ENCODE data around the gene BTG1. TPM values are rescaled to one million over a fixed set of nuclear protein-coding genes. Genes with fewer than 3 reads are reported as not detected.

Gene BTG1
- total and polyA plus RNA-seq, 2 experiments from 2014 or later = 61.2 to 219 TPM

DNA sequence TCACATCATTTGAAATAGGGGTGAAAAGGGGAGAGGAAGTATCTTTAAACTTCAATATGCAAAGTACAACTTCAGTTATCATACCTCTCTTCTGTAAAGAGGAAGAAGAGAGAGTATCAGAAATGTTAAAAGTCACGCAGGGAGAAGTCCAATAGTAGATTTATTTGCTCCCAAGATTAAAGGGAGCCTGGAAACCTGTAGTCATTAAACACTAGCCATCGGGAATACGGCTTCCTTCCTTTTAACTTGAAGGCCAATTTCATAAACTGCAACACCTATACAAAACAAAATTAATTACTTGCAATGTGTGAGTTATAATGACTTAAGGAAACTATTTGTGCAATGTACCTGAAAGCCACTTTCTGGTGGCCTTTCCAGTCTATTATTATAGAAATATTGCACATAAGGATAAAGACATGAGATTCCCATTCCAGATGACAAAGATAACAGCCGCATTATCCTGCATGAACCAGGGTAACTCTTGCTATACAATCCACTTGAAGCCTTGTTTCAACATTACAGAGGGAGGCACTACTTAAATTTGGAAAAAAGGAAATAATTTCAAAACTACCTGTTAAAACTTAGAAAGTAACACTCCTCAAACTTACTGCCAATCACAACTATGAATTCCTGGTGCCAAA, 4.6 kb downstream of the BTG1 start:
- DNase-seq (ENCODE audit: low read depth in 1 of 2, low spot score in 1 of 2) = no peak
- Histone ChIP-seq H3K9me3 (ENCODE audit: low read depth) (no peaks in the 10 kb centered on the region), H3K36me3 (peaks cover 17% of the 10 kb centered on the region), H3K27ac (peak overlapping the region; percentile 99), H3K4me3 (peak overlapping the region; percentile 99), H3K4me1 (ENCODE audit: low read depth) (peaks cover 28% of the 10 kb centered on the region), H3K27me3 (no peaks in the 10 kb centered on the region)
- TF ChIP-seq, protein P1, sequence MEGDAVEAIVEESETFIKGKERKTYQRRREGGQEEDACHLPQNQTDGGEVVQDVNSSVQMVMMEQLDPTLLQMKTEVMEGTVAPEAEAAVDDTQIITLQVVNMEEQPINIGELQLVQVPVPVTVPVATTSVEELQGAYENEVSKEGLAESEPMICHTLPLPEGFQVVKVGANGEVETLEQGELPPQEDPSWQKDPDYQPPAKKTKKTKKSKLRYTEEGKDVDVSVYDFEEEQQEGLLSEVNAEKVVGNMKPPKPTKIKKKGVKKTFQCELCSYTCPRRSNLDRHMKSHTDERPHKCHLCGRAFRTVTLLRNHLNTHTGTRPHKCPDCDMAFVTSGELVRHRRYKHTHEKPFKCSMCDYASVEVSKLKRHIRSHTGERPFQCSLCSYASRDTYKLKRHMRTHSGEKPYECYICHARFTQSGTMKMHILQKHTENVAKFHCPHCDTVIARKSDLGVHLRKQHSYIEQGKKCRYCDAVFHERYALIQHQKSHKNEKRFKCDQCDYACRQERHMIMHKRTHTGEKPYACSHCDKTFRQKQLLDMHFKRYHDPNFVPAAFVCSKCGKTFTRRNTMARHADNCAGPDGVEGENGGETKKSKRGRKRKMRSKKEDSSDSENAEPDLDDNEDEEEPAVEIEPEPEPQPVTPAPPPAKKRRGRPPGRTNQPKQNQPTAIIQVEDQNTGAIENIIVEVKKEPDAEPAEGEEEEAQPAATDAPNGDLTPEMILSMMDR (IDR thresholded peaks at IDR 0.05; ENCODE audit: low read depth, low read length) = no peak

- Histone ChIP-seq H3K27ac (peak overlapping the region; percentile 99), H3K36me3 (peaks cover 17% of the 10 kb centered on the region), H3K4me1 (ENCODE audit: low read depth) (peaks cover 37% of the 10 kb centered on the region), H3K27me3 (no peaks in the 10 kb centered on the region), H3K4me3 (peak overlapping the region; percentile 99), H3K9me3 (ENCODE audit: low read depth) (no peaks in the 10 kb centered on the region)
- no peak for DNase-seq (ENCODE audit: low read depth in 1 of 2, low spot score in 1 of 2)
- TF ChIP-seq, protein P1 (IDR thresholded peaks at IDR 0.05; ENCODE audit: low read depth, low read length) = no peak
Measured at GRCh38 chr12:92140156-92140555, 5.5 kb downstream of the BTG1 start.

DNA sequence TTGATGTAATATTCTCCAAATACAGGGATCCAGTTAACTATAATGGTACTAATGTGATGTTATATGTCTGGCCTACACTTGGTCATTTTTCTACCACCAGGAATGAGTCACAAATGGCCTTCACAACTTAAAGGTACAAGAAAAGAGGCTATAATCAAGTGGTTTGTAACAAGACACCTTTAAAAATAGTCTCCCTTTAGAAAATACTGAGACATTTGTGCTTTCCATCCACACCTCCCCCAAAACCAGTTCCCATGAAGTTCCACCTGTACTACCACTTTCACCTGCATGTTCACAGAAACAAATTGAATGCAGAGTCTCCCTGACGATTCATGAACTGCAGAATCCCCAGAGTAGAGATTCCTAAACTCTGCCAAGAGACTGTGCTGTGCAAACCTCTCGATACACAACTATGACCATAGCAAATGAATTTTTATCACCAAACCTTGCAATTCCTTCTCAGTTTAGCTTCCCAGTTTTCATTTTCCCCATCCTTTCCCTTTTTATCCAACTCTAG, 6.0 kb downstream of the BTG1 start:
- peaks cover 17% of the 10 kb centered on the region for H3K36me3 ChIP-seq
- no peaks in the 10 kb centered on the region for H3K9me3 ChIP-seq (ENCODE audit: low read depth)
- peaks cover 42% of the 10 kb centered on the region for H3K4me1 ChIP-seq (ENCODE audit: low read depth)
- H3K27ac ChIP-seq = peak overlapping the region; percentile 99
- peak overlapping the region; percentile 99 for H3K4me3 ChIP-seq
- no peak for DNase-seq (ENCODE audit: low read depth in 1 of 2, low spot score in 1 of 2)
- TF ChIP-seq, protein P1 (IDR thresholded peaks at IDR 0.05; ENCODE audit: low read depth, low read length) = no peak
- H3K27me3 ChIP-seq = no peaks in the 10 kb centered on the region

GRCh38 chr12:92138626-92139025, 7.0 kb downstream of the BTG1 start:
- TF ChIP-seq, protein P1 (IDR thresholded peaks at IDR 0.05; ENCODE audit: low read depth, low read length) = no peak
- no peak for DNase-seq (ENCODE audit: low read depth in 1 of 2, low spot score in 1 of 2)
- peaks cover 52% of the 10 kb centered on the region for H3K4me1 ChIP-seq (ENCODE audit: low read depth)
- peak overlapping the region; percentile 99 for H3K4me3 ChIP-seq
- no peaks in the 10 kb centered on the region for H3K27me3 ChIP-seq
- H3K36me3 ChIP-seq = peaks cover 14% of the 10 kb centered on the region
- peak overlapping the region; percentile 99 for H3K27ac ChIP-seq
- H3K9me3 ChIP-seq (ENCODE audit: low read depth) = no peaks in the 10 kb centered on the region

DNA sequence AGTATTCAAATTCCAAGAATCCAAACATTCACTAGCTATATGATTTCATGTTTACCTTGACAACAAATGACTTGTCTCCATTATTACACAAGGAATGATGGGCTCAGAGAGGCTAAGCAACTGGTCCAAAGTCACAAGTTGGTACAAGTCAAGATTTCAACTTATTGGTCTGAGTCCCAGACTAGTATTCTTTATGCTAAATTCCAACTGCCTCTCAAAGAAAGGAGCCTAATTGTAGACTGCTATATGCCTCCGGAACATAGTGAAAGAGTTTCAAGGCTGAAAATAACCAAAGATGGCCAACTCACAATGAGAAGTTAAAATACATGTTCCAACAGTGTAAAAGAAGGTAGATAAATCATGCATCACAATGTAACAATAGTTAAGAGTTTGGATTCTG, 7.5 kb downstream of the BTG1 start:
- Histone ChIP-seq H3K27ac (peak overlapping the region; percentile 99), H3K27me3 (no peaks in the 10 kb centered on the region), H3K9me3 (ENCODE audit: low read depth) (no peaks in the 10 kb centered on the region), H3K4me1 (ENCODE audit: low read depth) (peaks cover 57% of the 10 kb centered on the region), H3K36me3 (peaks cover 11% of the 10 kb centered on the region), H3K4me3 (peak overlapping the region; percentile 99)
- TF ChIP-seq, protein P1 (IDR thresholded peaks at IDR 0.05; ENCODE audit: low read depth, low read length) = no peak
- DNase-seq (ENCODE audit: low read depth in 1 of 2, low spot score in 1 of 2) = no peak
